Stimulated activated CD8-positive, alpha-beta memory T cell treated with anti-CD3 and anti-CD28 coated beads, Interleukin-7, amount 100 ng/mL, for 4 hours (primary cell): ENCODE results near the gene UBE2G2.

Experiments
- DNase-seq, 2 donors: peaks; one replicate each; pipeline ENCODE4 v3.0.0-alpha.2; 2020; ENCODE audit warnings: low read depth in 2 of 2

Gene UBE2G2

GRCh38 chr21:44815852-44816628 lies 14.4 kb upstream of the UBE2G2 start:
- DNase-seq: no peak

GRCh38 chr21:44815225-44815624 lies 13.6 kb upstream of the UBE2G2 start:
- DNase-seq: no peak

GRCh38 chr21:44814498-44815023 lies 12.9 kb upstream of the UBE2G2 start:
- no peak for DNase-seq

- DNase-seq: no peak
These were observed 12.1 kb upstream of the UBE2G2 start for GRCh38 chr21:44813727-44814126.

GRCh38 chr21:44813149-44813548 lies 11.5 kb upstream of the UBE2G2 start:
- DNase-seq: no peak

- DNase-seq: no peak
These were observed 11.0 kb upstream of the UBE2G2 start for GRCh38 chr21:44812640-44813039.

- DNase-seq: no peak
These were observed 9.2 kb upstream of the UBE2G2 start for GRCh38 chr21:44810779-44811178.

GRCh38 chr21:44805859-44806258 lies 4.2 kb upstream of the UBE2G2 start:
- no peak for DNase-seq

- no peak for DNase-seq
These were observed 3.6 kb upstream of the UBE2G2 start for GRCh38 chr21:44805226-44805625.

- DNase-seq: no peak
These were observed 3.1 kb upstream of the UBE2G2 start for GRCh38 chr21:44804762-44805161.

GRCh38 chr21:44803651-44804050 lies 2.0 kb upstream of the UBE2G2 start:
- DNase-seq: no peak

- no peak for DNase-seq
These were observed 955 bp upstream of the UBE2G2 start for GRCh38 chr21:44802396-44803153.

GRCh38 chr21:44800971-44801467 lies 601 bp downstream of the UBE2G2 start:
- DNase-seq: no peak

- DNase-seq: no peak
These were observed 1.5 kb downstream of the UBE2G2 start for GRCh38 chr21:44800103-44800502.

- no peak for DNase-seq
These were observed 2.0 kb downstream of the UBE2G2 start for GRCh38 chr21:44799646-44800045.

- DNase-seq: no peak
These were observed 3.8 kb downstream of the UBE2G2 start for GRCh38 chr21:44797775-44798174.

- DNase-seq: no peak
These were observed 6.3 kb downstream of the UBE2G2 start for GRCh38 chr21:44795342-44795741.

- no peak for DNase-seq
These were observed 7.8 kb downstream of the UBE2G2 start for GRCh38 chr21:44793592-44794374.

GRCh38 chr21:44792702-44793591 lies 8.7 kb downstream of the UBE2G2 start:
- DNase-seq: no peak

- DNase-seq: no peak
These were observed 9.6 kb downstream of the UBE2G2 start for GRCh38 chr21:44791993-44792392.

GRCh38 chr21:44791246-44791645 lies 10.4 kb downstream of the UBE2G2 start:
- DNase-seq: no peak
